WI38 (cell line): ENCODE results near the gene NAV1.
"Not testable (repeated sequence)": the region's sequence is repeated elsewhere in the genome, so short reads cannot be mapped to it uniquely, and the experiment has no call there.

Experiments
- H3K4me3 ChIP-seq: 2 replicates; pipeline ENCODE4 v1.5.1; 2011; ENCODE audit warnings: low read depth, mild to moderate bottlenecking, control low read depth, low read length
- CTCF ChIP-seq: IDR thresholded peaks from 2 replicates; pipeline ENCODE4 v1.5.1; 2012; ENCODE audit warnings: low read depth, mild to moderate bottlenecking, control low read depth, low read length

The NAV1 gene

GRCh38 chr1:201543871-201544642 lies 5.1 kb downstream of the NAV1 start:
- no peak overlapping the region for H3K4me3 ChIP-seq
- no peak for TF ChIP-seq CTCF

GRCh38 chr1:201544710-201545109 lies 5.8 kb downstream of the NAV1 start:
- TF ChIP-seq CTCF, result no peak
- no peak overlapping the region for H3K4me3 ChIP-seq

- no peak for TF ChIP-seq CTCF
Measured at GRCh38 chr1:201545851-201546492, 7.0 kb downstream of the NAV1 start.

GRCh38 chr1:201549522-201549921 lies 10.6 kb downstream of the NAV1 start:
- not testable (repeated sequence) for H3K4me3 ChIP-seq

More at GRCh38 chr1:201545851-201546492, 7.0 kb downstream of the NAV1 start:
- H3K4me3 ChIP-seq, result no peak overlapping the region

GRCh38 chr1:201551096-201551495 lies 12.2 kb downstream of the NAV1 start:
- no peak overlapping the region for H3K4me3 ChIP-seq

GRCh38 chr1:201551877-201552731 lies 13.2 kb downstream of the NAV1 start:
- no peak for TF ChIP-seq CTCF
- no peak overlapping the region for H3K4me3 ChIP-seq

More at GRCh38 chr1:201551096-201551495, 12.2 kb downstream of the NAV1 start:
- TF ChIP-seq CTCF, result no peak

- no peak for TF ChIP-seq CTCF
- H3K4me3 ChIP-seq, result no peak overlapping the region
Measured at GRCh38 chr1:201552941-201553351, 14.0 kb downstream of the NAV1 start.
